ENCODE measurements around the gene KNCN. TPM values are rescaled to one million over a fixed set of nuclear protein-coding genes. Genes with fewer than 3 reads are reported as not detected.

Gene KNCN
- total and polyA plus RNA-seq, 10 of the 15 experiments (the other 5 are each of a cell fraction or from before 2014, with no cell fraction given): not detected

- no peak for TF ChIP-seq CHD2 (IDR thresholded peaks at IDR 0.05; ENCODE audit: borderline replicate concordance, low read depth, low read length)
These were observed 41.0 kb downstream of the KNCN start (continued) for GRCh38 chr1:46510341-46510997.

- Histone ChIP-seq H4K20me1 (ENCODE audit: control insufficient read depth, insufficient read depth) (no peaks in the 10 kb centered on the region), H3K4me2 (ENCODE audit: control insufficient read depth, insufficient read depth) (no peak overlapping the region), H3K79me2 (ENCODE audit: control insufficient read depth, insufficient read depth, low read length) (no peaks in the 10 kb centered on the region), H3K4me1 (ENCODE audit: control insufficient read depth, insufficient read depth, low read length) (no peaks in the 10 kb centered on the region), H2AFZ (ENCODE audit: control insufficient read depth, low read depth, low read length) (no peak overlapping the region), H3K4me3 (no peak overlapping the region), H3K27ac (ENCODE audit: control insufficient read depth, insufficient read depth) (no peak overlapping the region), H3K9me3 (replicated peaks; ENCODE audit: control insufficient read depth, insufficient read depth, low read length) (no peaks in the 10 kb centered on the region), H3K36me3 (ENCODE audit: control insufficient read depth in 2 of 2, insufficient read depth in 2 of 2, low read length in 1 of 2) (no peaks in the 10 kb centered on the region), H3K27me3 (replicated peaks in 1 of 2; ENCODE audit: control insufficient read depth in 2 of 2, insufficient read depth in 2 of 2, low read length in 1 of 2) (no peaks in the 10 kb centered on the region; a peak in 1 of 4 replicates), H3K9ac (ENCODE audit: control insufficient read depth, insufficient read depth, low read length) (no peak overlapping the region)
- DNase-seq (ENCODE audit: low read depth, low spot score): no peak
- ChIA-PET CTCF (interaction anchor here (0.8 kb wide), 1 partner anchor 21 kb away, joined by 5 read pairs; no protein-coding TSS in a partner anchor), RAD21 (ENCODE audit: unreplicated experiment) (no interaction called here), POLR2A (no interaction called here), SMC1A (ENCODE audit: uncharacterized antibody, unreplicated experiment) (no interaction called here)
- no peak for ATAC-seq
- intact Hi-C loops (cut with micrococcal nuclease; ENCODE audit: unreplicated experiment) (no loop called here), in situ Hi-C loops (cut with MboI) (no loop called here)
- BruUV-seq (replicated peaks): no TSS peak
- TF ChIP-seq HSF1 (IDR thresholded peaks at IDR 0.05; ENCODE audit: low read depth, low read length) (no peak), SREBF2 (IDR thresholded peaks at IDR 0.05; ENCODE audit: low read length) (no peak), CREM (IDR thresholded peaks at IDR 0.05; ENCODE audit: low read depth) (no peak), ELK1 (IDR thresholded peaks at IDR 0.05; ENCODE audit: low read depth, low read length) (no peak)
- no peak for FAIRE-seq
- WGBS (ENCODE audit: insufficient coverage, insufficient replicate concordance, low lambda C conversion rate, missing lambda C conversion rate): 29% methylated on average over 5 of the region's 5 CpGs
These were observed 42.7 kb downstream of the KNCN start for GRCh38 chr1:46508757-46509156.
